ENCODE measurements around the gene NANS.

The NANS gene, protein sequence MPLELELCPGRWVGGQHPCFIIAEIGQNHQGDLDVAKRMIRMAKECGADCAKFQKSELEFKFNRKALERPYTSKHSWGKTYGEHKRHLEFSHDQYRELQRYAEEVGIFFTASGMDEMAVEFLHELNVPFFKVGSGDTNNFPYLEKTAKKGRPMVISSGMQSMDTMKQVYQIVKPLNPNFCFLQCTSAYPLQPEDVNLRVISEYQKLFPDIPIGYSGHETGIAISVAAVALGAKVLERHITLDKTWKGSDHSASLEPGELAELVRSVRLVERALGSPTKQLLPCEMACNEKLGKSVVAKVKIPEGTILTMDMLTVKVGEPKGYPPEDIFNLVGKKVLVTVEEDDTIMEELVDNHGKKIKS

GRCh38 chr9:98056269-98057137 is at the start of gene NANS:
TSS of gene NANS (plus strand) at chr9:98056732. CDS start at chr9:98056809, 77 bp downstream.
- H3K4me3 ChIP-seq (ENCODE audit: low read depth, low read length) = peak within 1 kb of the TSS; percentile 89
- peak; percentile 95 for DNase-seq (ENCODE audit: low read depth)
- peak; percentile 20 for TF ChIP-seq CTCF (conservative IDR thresholded peaks at IDR 0.05; ENCODE audit: low read depth, low read length)

- TF ChIP-seq CTCF (conservative IDR thresholded peaks at IDR 0.05; ENCODE audit: low read depth, low read length) = no peak
- peak; percentile 22 for DNase-seq (ENCODE audit: low read depth)
Observed at GRCh38 chr9:98007251-98007928, 49.1 kb upstream of the NANS start.

DNA sequence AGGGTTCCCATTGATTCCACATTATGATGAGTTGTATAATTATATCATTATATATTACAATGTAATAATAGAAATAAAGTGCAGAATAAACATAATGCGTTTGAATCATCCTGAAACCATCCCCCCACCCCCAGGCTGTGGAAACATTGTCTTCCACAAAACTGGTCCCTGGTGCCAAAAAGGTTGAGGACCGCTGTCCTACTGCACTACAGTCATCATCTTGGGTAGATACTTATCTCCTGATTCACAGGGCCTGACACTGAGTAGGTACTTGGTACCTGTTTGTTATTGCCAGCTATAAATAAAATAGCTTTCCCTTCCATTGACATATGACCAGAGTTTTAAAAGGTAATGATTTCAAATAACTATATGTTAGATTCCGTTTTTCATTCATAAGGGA is 47.8 kb upstream of the NANS start:
- no peak for TF ChIP-seq CTCF (conservative IDR thresholded peaks at IDR 0.05; ENCODE audit: low read depth, low read length)
- no peak for DNase-seq (ENCODE audit: low read depth)
- H3K4me3 ChIP-seq (ENCODE audit: low read depth, low read length) = no peak overlapping the region

More at GRCh38 chr9:98007251-98007928, 49.1 kb upstream of the NANS start:
- no peak overlapping the region for H3K4me3 ChIP-seq (ENCODE audit: low read depth, low read length)

GRCh38 chr9:98009437-98009836 is 47.1 kb upstream of the NANS start:
- no peak for DNase-seq (ENCODE audit: low read depth)
- H3K4me3 ChIP-seq (ENCODE audit: low read depth, low read length) = no peak overlapping the region
- TF ChIP-seq CTCF (conservative IDR thresholded peaks at IDR 0.05; ENCODE audit: low read depth, low read length) = no peak

DNA sequence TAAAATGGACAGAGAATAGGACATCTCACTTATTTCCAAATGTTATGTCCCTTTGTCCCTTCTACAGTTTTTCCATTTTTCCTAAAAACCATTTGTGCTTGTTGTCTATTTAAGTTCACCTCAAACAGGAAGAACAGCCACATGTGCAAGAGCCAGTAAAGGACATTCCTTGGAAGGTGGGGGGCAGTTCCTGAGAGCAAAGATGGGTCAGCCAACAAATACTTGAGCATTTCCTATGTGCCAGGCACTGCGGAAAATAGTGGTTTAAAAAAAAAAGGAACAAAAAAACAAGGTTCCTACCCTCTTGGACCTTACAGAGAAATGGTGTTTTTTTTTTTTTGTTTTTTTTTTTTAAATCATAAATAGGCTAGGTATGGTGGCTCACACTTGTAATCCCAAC is 46.6 kb upstream of the NANS start:
- no peak overlapping the region for H3K4me3 ChIP-seq (ENCODE audit: low read depth, low read length)
- DNase-seq (ENCODE audit: low read depth) = peak; percentile 90
- no peak for TF ChIP-seq CTCF (conservative IDR thresholded peaks at IDR 0.05; ENCODE audit: low read depth, low read length)

- DNase-seq (ENCODE audit: low read depth) = peak; percentile 88
- TF ChIP-seq CTCF (conservative IDR thresholded peaks at IDR 0.05; ENCODE audit: low read depth, low read length) = no peak
- H3K4me3 ChIP-seq (ENCODE audit: low read depth, low read length) = no peak overlapping the region
Observed at GRCh38 chr9:98010445-98010844, 46.1 kb upstream of the NANS start.

All from choroid plexus epithelial cell (primary cell).